ENCODE measurements around the gene RAPGEFL1. TPM values are rescaled to one million over a fixed set of nuclear protein-coding genes. Genes with fewer than 3 reads are reported as not detected.
"Not testable (repeated sequence)": the region's sequence is repeated elsewhere in the genome, so short reads cannot be mapped to it uniquely, and the experiment has no call there.

The RAPGEFL1 gene
- total and polyA plus RNA-seq, 7 experiments from 2014 or later: 0.24 to 10.7 (median 5.6) TPM

GRCh38 chr17:40192961-40193360, 15.7 kb downstream of the RAPGEFL1 start:
- no peak overlapping the region for H3K27ac Mint-ChIP-seq
- no peak overlapping the region for H3K4me3 ChIP-seq (ENCODE audit: low read length)
- H3K4me3 Mint-ChIP-seq: peak overlapping the region in 3 of 10 donors; percentile 16 to 65 (median 43)
- DNase-seq (no peak), ATAC-seq (no peak)
- no peak overlapping the region for H3K27ac ChIP-seq (ENCODE audit: low read depth, low read length)
- H3K27me3 ChIP-seq (ENCODE audit: control insufficient read depth in 2 of 2, insufficient read depth in 2 of 2, low read length in 2 of 2): no peaks in the 10 kb centered on the region
- peaks cover 0 to 2% (median 0%) of the 10 kb centered on the region in 5 donors for H3K36me3 Mint-ChIP-seq
- no peaks in the 10 kb centered on the region for H3K36me3 ChIP-seq (ENCODE audit: control insufficient read depth in 2 of 3, insufficient read depth in 3 of 3, low read length in 3 of 3)
- POLR2A ChIA-PET: no interaction called here
- peaks cover 0 to 3% of the 10 kb centered on the region in 2 donors for H3K4me1 ChIP-seq (ENCODE audit: control insufficient read depth in 2 of 2, insufficient read depth in 2 of 2, low read length in 2 of 2)
- H3K9me3 Mint-ChIP-seq: no peaks in the 10 kb centered on the region
- no peaks in the 10 kb centered on the region for H3K9me3 ChIP-seq (ENCODE audit: control insufficient read depth in 2 of 3, low read length in 3 of 3)
- intact Hi-C loops (cut with micrococcal nuclease): no loop called here
- peaks cover 0 to 22% (median 13%) of the 10 kb centered on the region in 7 donors for H3K4me1 Mint-ChIP-seq
- CTCF ChIA-PET: interaction anchor here (0.7 to 5.4 kb wide), 12 partner anchors 12 to 1025 kb away, joined by 3 to 56 read pairs (median 4); partner anchors contain the start of gene CSF3
- H3K27me3 Mint-ChIP-seq: peaks cover 0 to 9% (median 0%) of the 10 kb centered on the region in 5 donors

DNA sequence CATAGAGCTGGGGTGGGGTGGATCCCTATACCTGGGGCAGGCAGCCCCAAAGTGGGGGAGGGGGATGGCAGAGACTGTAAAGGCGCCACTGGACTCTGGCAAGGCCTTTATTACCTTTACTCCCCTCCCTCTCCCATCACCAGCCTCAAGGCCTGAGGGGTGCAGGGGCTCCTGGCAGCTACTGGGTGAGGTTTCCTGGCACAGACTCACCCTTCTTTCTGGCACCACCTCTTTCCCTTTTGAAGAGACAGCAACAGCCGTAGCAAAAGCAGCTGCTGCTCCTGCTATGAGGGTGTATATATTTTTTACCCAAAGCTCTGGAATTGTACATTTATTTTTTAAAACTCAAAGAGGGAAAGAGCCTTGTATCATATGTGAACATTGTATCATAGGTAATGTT, 17.6 kb downstream of the RAPGEFL1 start:
- ChIA-PET CTCF (interaction anchor here (0.5 to 5.4 kb wide), 4 partner anchors 81 to 724 kb away, joined by 3 to 56 read pairs (median 4); no protein-coding TSS in a partner anchor), POLR2A (no interaction called here)
- no peak for DNase-seq
- Histone ChIP-seq H3K4me1 (ENCODE audit: control insufficient read depth in 2 of 2, insufficient read depth in 2 of 2, low read length in 2 of 2) (peaks cover 0 to 3% of the 10 kb centered on the region in 2 donors), H3K36me3 (ENCODE audit: control insufficient read depth in 2 of 3, insufficient read depth in 3 of 3, low read length in 3 of 3) (no peaks in the 10 kb centered on the region), H3K4me3 (ENCODE audit: low read length) (no peak overlapping the region), H3K9me3 (ENCODE audit: control insufficient read depth in 2 of 3, low read length in 3 of 3) (no peaks in the 10 kb centered on the region), H3K27me3 (ENCODE audit: control insufficient read depth in 2 of 2, insufficient read depth in 2 of 2, low read length in 2 of 2) (no peaks in the 10 kb centered on the region), H3K27ac (ENCODE audit: low read depth, low read length) (no peak overlapping the region)
- intact Hi-C loops (cut with micrococcal nuclease): no loop called here
- Mint-ChIP-seq H3K27ac (peak overlapping the region in 2 of 9 donors; percentile 24 to 28), H3K4me1 (peaks cover 0 to 25% (median 13%) of the 10 kb centered on the region in 7 donors), H3K27me3 (peaks cover 0 to 11% (median 0%) of the 10 kb centered on the region in 5 donors), H3K4me3 (no peak overlapping the region), H3K9me3 (no peaks in the 10 kb centered on the region), H3K36me3 (peaks cover 0 to 2% (median 0%) of the 10 kb centered on the region in 5 donors)
- ATAC-seq: no peak

DNA sequence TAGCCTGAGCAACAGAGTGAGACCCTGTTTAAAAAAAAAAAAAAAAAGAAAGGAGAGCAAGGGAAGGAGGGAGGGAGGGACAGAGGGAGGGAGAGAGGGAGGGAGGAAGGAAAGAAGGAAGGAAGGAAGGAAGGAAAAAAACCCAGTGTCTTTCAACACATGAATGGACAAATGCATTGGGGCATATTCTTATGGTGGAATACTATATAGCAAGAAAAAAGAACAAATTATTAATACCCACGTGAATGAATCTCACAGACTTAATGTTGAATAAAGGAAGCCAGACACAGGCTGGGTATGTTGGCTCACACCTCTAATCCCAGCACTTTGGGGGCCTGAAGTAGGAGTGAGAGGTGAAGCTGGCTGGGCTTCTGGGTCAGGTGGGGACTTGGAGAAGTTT, 20.3 kb downstream of the RAPGEFL1 start:
- no peaks in the 10 kb centered on the region for H3K36me3 Mint-ChIP-seq
- Histone ChIP-seq H3K4me3 (ENCODE audit: low read length) (no peak overlapping the region), H3K9me3 (ENCODE audit: control insufficient read depth in 2 of 3, low read length in 3 of 3) (no peaks in the 10 kb centered on the region), H3K27me3 (ENCODE audit: control insufficient read depth in 2 of 2, insufficient read depth in 2 of 2, low read length in 2 of 2) (no peaks in the 10 kb centered on the region), H3K36me3 (ENCODE audit: control insufficient read depth in 2 of 3, insufficient read depth in 3 of 3, low read length in 3 of 3) (no peaks in the 10 kb centered on the region), H3K27ac (ENCODE audit: low read depth, low read length) (no peak overlapping the region), H3K4me1 (ENCODE audit: control insufficient read depth in 2 of 2, insufficient read depth in 2 of 2, low read length in 2 of 2) (no peaks in the 10 kb centered on the region)
- ChIA-PET CTCF (interaction anchor here (1.4 kb wide), 1 partner anchor 95 kb away, joined by 3 read pairs; no protein-coding TSS in a partner anchor), POLR2A (interaction anchor here (1.4 kb wide), 1 partner anchor 13 kb away, joined by 4 read pairs; no protein-coding TSS in a partner anchor)
- no peaks in the 10 kb centered on the region for H3K9me3 Mint-ChIP-seq
- no peak overlapping the region for H3K27ac Mint-ChIP-seq
- no peak overlapping the region for H3K4me3 Mint-ChIP-seq
- peaks cover 0 to 12% (median 0%) of the 10 kb centered on the region in 5 donors for H3K27me3 Mint-ChIP-seq
- no peak for DNase-seq
- intact Hi-C loops (cut with micrococcal nuclease): no loop called here
- no peak for ATAC-seq
- peaks cover 0 to 15% (median 4%) of the 10 kb centered on the region in 7 donors for H3K4me1 Mint-ChIP-seq

GRCh38 chr17:40197965-40198456, 20.7 kb downstream of the RAPGEFL1 start:
- CTCF ChIA-PET: interaction anchor here (0.9 to 1.4 kb wide), 2 partner anchors 8 to 94 kb away, joined by 3 read pairs; no protein-coding TSS in a partner anchor
- H3K9me3 Mint-ChIP-seq; H3K4me1 ChIP-seq (ENCODE audit: control insufficient read depth in 2 of 2, insufficient read depth in 2 of 2, low read length in 2 of 2); H3K9me3 ChIP-seq (ENCODE audit: control insufficient read depth in 2 of 3, low read length in 3 of 3); H3K27ac ChIP-seq (ENCODE audit: low read depth, low read length); H3K36me3 Mint-ChIP-seq; H3K27ac Mint-ChIP-seq; H3K27me3 ChIP-seq (ENCODE audit: control insufficient read depth in 2 of 2, insufficient read depth in 2 of 2, low read length in 2 of 2); H3K36me3 ChIP-seq (ENCODE audit: control insufficient read depth in 2 of 3, insufficient read depth in 3 of 3, low read length in 3 of 3); intact Hi-C loops (cut with micrococcal nuclease); H3K4me3 ChIP-seq (ENCODE audit: low read length): not testable (repeated sequence)
- Mint-ChIP-seq H3K27me3 (peaks cover 0 to 12% (median 0%) of the 10 kb centered on the region in 5 donors), H3K4me1 (peaks cover 0 to 15% (median 3%) of the 10 kb centered on the region in 7 donors), H3K4me3 (peak overlapping the region in 6 of 10 donors; percentile 30 to 71 (median 44))
- ATAC-seq (peak; percentile 48), DNase-seq (peak in 5 of 9 donors; percentile 19 to 58 (median 35))
- POLR2A ChIA-PET: interaction anchor here (0.7 to 1.4 kb wide), 5 partner anchors 14 to 342 kb away, joined by 3 to 4 read pairs (median 3); partner anchors contain the start of gene CDC6

GRCh38 chr17:40198576-40198975, 21.3 kb downstream of the RAPGEFL1 start:
- ATAC-seq (no peak), DNase-seq (no peak)
- ChIA-PET CTCF (interaction anchor here (0.7 to 1.4 kb wide), 3 partner anchors 8 to 94 kb away, joined by 3 read pairs; no protein-coding TSS in a partner anchor), POLR2A (interaction anchor here (0.6 to 0.9 kb wide), 6 partner anchors 34 to 342 kb away, joined by 3 to 9 read pairs (median 3); partner anchors contain the start of gene CDC6)
- H3K4me1 ChIP-seq (ENCODE audit: control insufficient read depth in 2 of 2, insufficient read depth in 2 of 2, low read length in 2 of 2): no peaks in the 10 kb centered on the region
- Mint-ChIP-seq H3K4me1 (peaks cover 0 to 13% (median 3%) of the 10 kb centered on the region in 7 donors), H3K9me3 (no peaks in the 10 kb centered on the region), H3K27me3 (peaks cover 0 to 12% (median 0%) of the 10 kb centered on the region in 5 donors), H3K27ac (no peak overlapping the region), H3K36me3 (no peaks in the 10 kb centered on the region), H3K4me3 (peak overlapping the region in 5 of 10 donors; percentile 32 to 71 (median 47))
- no peak overlapping the region for H3K4me3 ChIP-seq (ENCODE audit: low read length)
- no peaks in the 10 kb centered on the region for H3K36me3 ChIP-seq (ENCODE audit: control insufficient read depth in 2 of 3, insufficient read depth in 3 of 3, low read length in 3 of 3)
- H3K27me3 ChIP-seq (ENCODE audit: control insufficient read depth in 2 of 2, insufficient read depth in 2 of 2, low read length in 2 of 2): no peaks in the 10 kb centered on the region
- H3K27ac ChIP-seq (ENCODE audit: low read depth, low read length): no peak overlapping the region
- H3K9me3 ChIP-seq (ENCODE audit: control insufficient read depth in 2 of 3, low read length in 3 of 3): no peaks in the 10 kb centered on the region
- intact Hi-C loops (cut with micrococcal nuclease): no loop called here

GRCh38 chr17:40203131-40203530, 25.9 kb downstream of the RAPGEFL1 start:
- H3K9me3 ChIP-seq (ENCODE audit: control insufficient read depth in 2 of 3, low read length in 3 of 3): no peaks in the 10 kb centered on the region
- Mint-ChIP-seq H3K27ac (no peak overlapping the region), H3K36me3 (no peaks in the 10 kb centered on the region), H3K9me3 (no peaks in the 10 kb centered on the region), H3K4me1 (peaks cover 0 to 8% (median 3%) of the 10 kb centered on the region in 7 donors), H3K27me3 (peaks cover 0 to 14% (median 0%) of the 10 kb centered on the region in 5 donors), H3K4me3 (no peak overlapping the region)
- POLR2A ChIA-PET: interaction anchor here (0.7 kb wide), 1 partner anchor 601 kb away, joined by 3 read pairs; no protein-coding TSS in a partner anchor
- no peak for ATAC-seq
- CTCF ChIA-PET: interaction anchor here (0.6 to 1.4 kb wide), 4 partner anchors 13 to 89 kb away, joined by 3 to 10 read pairs (median 3); no protein-coding TSS in a partner anchor
- no peaks in the 10 kb centered on the region for H3K27me3 ChIP-seq (ENCODE audit: control insufficient read depth in 2 of 2, insufficient read depth in 2 of 2, low read length in 2 of 2)
- no peaks in the 10 kb centered on the region for H3K36me3 ChIP-seq (ENCODE audit: control insufficient read depth in 2 of 3, insufficient read depth in 3 of 3, low read length in 3 of 3)
- no peak for DNase-seq
- no peaks in the 10 kb centered on the region for H3K4me1 ChIP-seq (ENCODE audit: control insufficient read depth in 2 of 2, insufficient read depth in 2 of 2, low read length in 2 of 2)
- intact Hi-C loops (cut with micrococcal nuclease): loop anchor here (2.0 to 5.0 kb wide), 2 partner anchors 152 to 154 kb away; no protein-coding TSS in a partner anchor
- H3K4me3 ChIP-seq (ENCODE audit: low read length): no peak overlapping the region
- no peak overlapping the region for H3K27ac ChIP-seq (ENCODE audit: low read depth, low read length)

Data from naive thymus-derived CD4-positive, alpha-beta T cell (primary cell).